Amniotic epithelial cell (primary cell): ENCODE results near the gene PDGFA.
A peak's percentile ranks its signal among the peaks of the same experiment; 100 is the strongest.
"Not testable (repeated sequence)": the region's sequence is repeated elsewhere in the genome, so short reads cannot be mapped to it uniquely, and the experiment has no call there.

Experiments
- DNase-seq: peaks from one replicate; pipeline ENCODE4 v3.0.0-alpha.2; 2010; ENCODE audit warnings: low read depth

The PDGFA gene

GRCh38 chr7:552151-552867, 32.7 kb upstream of the PDGFA start:
- not testable (repeated sequence) for DNase-seq

GRCh38 chr7:551615-551970, 31.9 kb upstream of the PDGFA start:
- DNase-seq = not testable (repeated sequence)

GRCh38 chr7:550881-551614, 31.4 kb upstream of the PDGFA start:
- no peak for DNase-seq

GRCh38 chr7:549891-550625, 30.4 kb upstream of the PDGFA start:
- DNase-seq = no peak

GRCh38 chr7:549066-549890, 29.6 kb upstream of the PDGFA start:
- DNase-seq = no peak

GRCh38 chr7:548401-548800, 28.8 kb upstream of the PDGFA start:
- DNase-seq = no peak

GRCh38 chr7:545470-545869, 25.8 kb upstream of the PDGFA start:
- DNase-seq = no peak

- no peak for DNase-seq
These were observed 24.9 kb upstream of the PDGFA start for GRCh38 chr7:544338-545221.

- no peak for DNase-seq
These were observed 24.1 kb upstream of the PDGFA start for GRCh38 chr7:543501-544337.

GRCh38 chr7:542713-543500, 23.3 kb upstream of the PDGFA start:
- peak; percentile 96 for DNase-seq

- DNase-seq = no peak
These were observed 22.6 kb upstream of the PDGFA start for GRCh38 chr7:542131-542712.

GRCh38 chr7:541661-542060, 22.0 kb upstream of the PDGFA start:
- DNase-seq = no peak

GRCh38 chr7:540997-541396, 21.4 kb upstream of the PDGFA start:
- DNase-seq = no peak

GRCh38 chr7:540579-540978, 20.9 kb upstream of the PDGFA start:
- DNase-seq = no peak

- peak; percentile 39 for DNase-seq
These were observed 20.2 kb upstream of the PDGFA start for GRCh38 chr7:539731-540411.

GRCh38 chr7:538764-539685, 19.4 kb upstream of the PDGFA start:
- DNase-seq = no peak

- peak; percentile 95 for DNase-seq
These were observed 18.4 kb upstream of the PDGFA start for GRCh38 chr7:537911-538634.
